ENCODE measurements around the gene HAP1.

DNA sequence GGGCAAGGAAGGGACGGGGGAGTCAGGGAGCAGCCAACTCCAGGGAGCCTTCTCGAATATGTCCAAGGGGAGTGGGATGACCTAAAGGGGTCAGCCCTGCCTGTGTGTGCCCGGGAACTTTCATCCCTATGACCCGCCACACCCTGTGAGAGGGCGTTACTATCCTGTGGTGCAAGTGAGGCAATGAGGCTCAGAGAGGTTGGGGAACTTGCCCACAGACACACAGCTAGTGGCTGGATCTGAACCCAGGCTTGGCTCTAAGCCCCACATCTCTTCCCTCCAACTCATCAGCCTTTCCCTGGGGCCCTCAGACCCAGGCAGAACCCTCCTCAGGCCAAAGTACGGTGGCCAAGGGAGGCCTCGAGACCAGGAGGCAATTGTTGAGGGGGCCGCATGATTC lies 28.9 kb upstream of the HAP1 start:
- TF ChIP-seq, protein P1, sequence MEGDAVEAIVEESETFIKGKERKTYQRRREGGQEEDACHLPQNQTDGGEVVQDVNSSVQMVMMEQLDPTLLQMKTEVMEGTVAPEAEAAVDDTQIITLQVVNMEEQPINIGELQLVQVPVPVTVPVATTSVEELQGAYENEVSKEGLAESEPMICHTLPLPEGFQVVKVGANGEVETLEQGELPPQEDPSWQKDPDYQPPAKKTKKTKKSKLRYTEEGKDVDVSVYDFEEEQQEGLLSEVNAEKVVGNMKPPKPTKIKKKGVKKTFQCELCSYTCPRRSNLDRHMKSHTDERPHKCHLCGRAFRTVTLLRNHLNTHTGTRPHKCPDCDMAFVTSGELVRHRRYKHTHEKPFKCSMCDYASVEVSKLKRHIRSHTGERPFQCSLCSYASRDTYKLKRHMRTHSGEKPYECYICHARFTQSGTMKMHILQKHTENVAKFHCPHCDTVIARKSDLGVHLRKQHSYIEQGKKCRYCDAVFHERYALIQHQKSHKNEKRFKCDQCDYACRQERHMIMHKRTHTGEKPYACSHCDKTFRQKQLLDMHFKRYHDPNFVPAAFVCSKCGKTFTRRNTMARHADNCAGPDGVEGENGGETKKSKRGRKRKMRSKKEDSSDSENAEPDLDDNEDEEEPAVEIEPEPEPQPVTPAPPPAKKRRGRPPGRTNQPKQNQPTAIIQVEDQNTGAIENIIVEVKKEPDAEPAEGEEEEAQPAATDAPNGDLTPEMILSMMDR (conservative IDR thresholded peaks at IDR 0.05; ENCODE audit: low read length), result no peak
- TF ChIP-seq EZH2phosphoT487 (IDR thresholded peaks at IDR 0.05; ENCODE audit: borderline replicate concordance, low read depth, low read length), result no peak

Data from OCI-LY7 (cell line).